HepG2 (cell line): Measurements from ENCODE around the gene RPL11. TPM values are rescaled to one million over a fixed set of nuclear protein-coding genes. Genes with fewer than 3 reads are reported as not detected.
A peak's percentile ranks its signal among the peaks of the same experiment; 100 is the strongest.

Source experiments
- GFI1 ChIP-seq: sonication (generic); formaldehyde crosslinking; IDR thresholded peaks from 2 replicates; pipeline ENCODE4 v1.5.0; 2020; ENCODE audit warnings: missing genetic modification reagents, mild to moderate bottlenecking, borderline replicate concordance
- GLMP ChIP-seq: sonication (generic); formaldehyde crosslinking; IDR thresholded peaks from 2 replicates; pipeline ENCODE4 v1.9.0; 2021; ENCODE audit warnings: missing genetic modification reagents, mild to moderate bottlenecking, borderline replicate concordance
- IRF1 ChIP-seq: sonication (generic); formaldehyde crosslinking; IDR thresholded peaks from 2 replicates; pipeline ENCODE4 v1.4.0; 2020; ENCODE audit warnings: low read depth, mild to moderate bottlenecking, missing genetic modification reagents
- MAFF ChIP-seq: IDR thresholded peaks from 2 replicates; pipeline ENCODE4 v1.6.1; 2011; ENCODE audit warnings: low read depth, low read length, improper control_type of control experiment
- NAIF1 ChIP-seq: sonication (generic); formaldehyde crosslinking; IDR thresholded peaks from 2 replicates; pipeline ENCODE4 v1.5.0; 2020; ENCODE audit warnings: mild to moderate bottlenecking, missing genetic modification reagents, borderline replicate concordance
- NFE2 ChIP-seq: sonication (generic); formaldehyde crosslinking; IDR thresholded peaks from 2 replicates; pipeline ENCODE4 v1.4.0; 2020; ENCODE audit warnings: missing genetic modification reagents
- SALL1 ChIP-seq: sonication (generic); formaldehyde crosslinking; IDR thresholded peaks from 2 replicates; pipeline ENCODE4 v1.8.0; 2022; ENCODE audit warnings: mild to moderate bottlenecking, missing genetic modification reagents
- ZKSCAN5 ChIP-seq: sonication (generic); formaldehyde crosslinking; IDR thresholded peaks from 2 replicates; pipeline ENCODE4 v1.5.1; 2020; ENCODE audit warnings: mild to moderate bottlenecking, missing genetic modification reagents
- ZMYM3 ChIP-seq: sonication (generic); formaldehyde crosslinking; IDR thresholded peaks from 2 replicates; pipeline ENCODE4 v1.5.1; 2020; ENCODE audit warnings: mild to moderate bottlenecking, missing genetic modification reagents
- ZNF136 ChIP-seq: sonication (generic); formaldehyde crosslinking; IDR thresholded peaks from 2 replicates; pipeline ENCODE4 v1.8.1; 2022; ENCODE audit warnings: low read depth, mild to moderate bottlenecking, moderate library complexity, missing genetic modification reagents
- ZNF549 ChIP-seq: sonication (generic); formaldehyde crosslinking; IDR thresholded peaks from 2 replicates; pipeline ENCODE4 v1.5.0; 2020; ENCODE audit warnings: missing genetic modification reagents
- ZNF614 ChIP-seq: IDR thresholded peaks from 2 replicates; pipeline ENCODE4 v1.6.1; 2018; ENCODE audit warnings: missing biosample characterization, missing genetic modification reagents, inconsistent platforms, borderline replicate concordance
- ZNF788 ChIP-seq: sonication (generic); formaldehyde crosslinking; IDR thresholded peaks from 2 replicates; pipeline ENCODE4 v1.5.0; 2020; ENCODE audit warnings: mild to moderate bottlenecking, missing genetic modification reagents, borderline replicate concordance
- ZSCAN22 ChIP-seq: sonication (generic); formaldehyde crosslinking; IDR thresholded peaks from 2 replicates; pipeline ENCODE4 v1.4.0; 2020; ENCODE audit warnings: mild to moderate bottlenecking, missing genetic modification reagents
- polyA plus RNA-seq, 8 experiments: library from polyadenylated mRNA; depleted of rRNA in 3 of 8; stranded (reverse) in 7 of 8; unstranded in 1 of 8; fragments of >200 nt; fragmentation: Illumina TruSeq in 4 of 8; extraction: Trizol in 4 of 8; gene quantifications; 2 replicates each; pipeline versions ENCODE4 v1.2.1 to v1.2.3, GENCODE V29; 2011 to 2016; ENCODE audit warnings: low read depth in 4 of 8, missing spikeins in 1 of 8, mixed read lengths in 1 of 8; ENCODE audit not compliant: insufficient read depth in 1 of 8
- total RNA-seq, 5 experiments: library from RNA; depleted of rRNA; stranded (reverse); fragments of >200 nt; fragmentation: Illumina TruSeq; extraction: Trizol; gene quantifications; 2 replicates each; pipeline ENCODE4 v1.2.3, GENCODE V29; 2016; ENCODE audit warnings: low read depth in 1 of 5
- TF ChIP-seq, protein P1 (sequence below), 2 experiments: fragments of 450-650 bp in 1 of 2; sonication (generic) in 1 of 2; formaldehyde crosslinking in 1 of 2; IDR thresholded peaks; 2 replicates each; pipeline versions ENCODE4 v1.6.1 to v1.8.0; 2016 to 2022; ENCODE audit warnings: antibody characterized with exemption in 1 of 2, mild to moderate bottlenecking in 1 of 2, missing genetic modification reagents in 1 of 2
- TF ChIP-seq, protein P2 (sequence below): IDR thresholded peaks from 2 replicates; pipeline ENCODE4 v1.6.1; 2016; ENCODE audit warnings: low read depth, control low read depth

RPL11 gene
- total and polyA plus RNA-seq, 2 of the 13 experiments (the other 11 are each of a cell fraction or from before 2014, with no cell fraction given): 1,682 to 2,010 TPM

DNA sequence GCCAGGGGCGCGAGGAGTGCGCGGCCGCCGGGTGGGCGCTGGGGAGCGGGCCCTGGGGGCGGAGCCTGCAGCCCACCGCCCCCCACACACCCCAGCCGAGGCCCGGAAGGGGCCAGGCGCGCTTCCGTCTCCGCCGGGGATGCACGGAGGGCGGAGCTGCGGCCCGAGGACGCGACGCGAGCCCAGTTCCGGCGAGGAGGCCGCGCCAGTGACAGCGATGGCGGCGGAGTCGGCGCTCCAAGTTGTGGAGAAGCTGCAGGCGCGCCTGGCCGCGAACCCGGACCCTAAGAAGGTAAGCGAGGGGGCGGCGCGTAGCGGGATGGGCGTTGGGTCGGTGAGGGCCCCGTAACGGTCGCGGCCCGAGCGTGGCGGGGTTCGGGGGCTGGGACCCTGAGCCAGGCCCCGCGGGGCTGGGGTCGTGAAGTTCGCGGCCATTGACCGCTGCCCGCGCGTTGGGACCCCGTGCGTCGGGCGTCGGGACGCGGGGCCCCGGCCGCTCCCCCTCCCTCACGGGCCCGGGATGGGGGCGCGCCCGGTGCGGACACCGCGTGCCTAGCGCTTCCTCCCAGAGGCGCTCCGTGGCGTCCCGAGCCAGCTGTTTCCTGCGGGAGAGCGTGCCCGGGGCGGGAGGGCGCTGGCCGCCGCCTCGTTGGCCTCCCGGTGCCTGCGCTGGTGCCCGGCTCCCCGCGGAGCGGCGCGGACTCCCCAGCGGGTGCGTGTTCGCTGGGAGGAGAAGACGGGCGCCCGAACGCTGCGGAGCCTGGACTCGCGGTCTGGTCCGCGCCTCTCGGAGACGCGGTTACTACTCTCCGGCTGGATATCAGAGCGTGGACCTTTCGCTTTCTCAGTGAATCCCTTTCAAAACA is 51.9 kb downstream of the RPL11 start, which contains the start of gene ELOA (continued):
- TF ChIP-seq, protein P1, sequence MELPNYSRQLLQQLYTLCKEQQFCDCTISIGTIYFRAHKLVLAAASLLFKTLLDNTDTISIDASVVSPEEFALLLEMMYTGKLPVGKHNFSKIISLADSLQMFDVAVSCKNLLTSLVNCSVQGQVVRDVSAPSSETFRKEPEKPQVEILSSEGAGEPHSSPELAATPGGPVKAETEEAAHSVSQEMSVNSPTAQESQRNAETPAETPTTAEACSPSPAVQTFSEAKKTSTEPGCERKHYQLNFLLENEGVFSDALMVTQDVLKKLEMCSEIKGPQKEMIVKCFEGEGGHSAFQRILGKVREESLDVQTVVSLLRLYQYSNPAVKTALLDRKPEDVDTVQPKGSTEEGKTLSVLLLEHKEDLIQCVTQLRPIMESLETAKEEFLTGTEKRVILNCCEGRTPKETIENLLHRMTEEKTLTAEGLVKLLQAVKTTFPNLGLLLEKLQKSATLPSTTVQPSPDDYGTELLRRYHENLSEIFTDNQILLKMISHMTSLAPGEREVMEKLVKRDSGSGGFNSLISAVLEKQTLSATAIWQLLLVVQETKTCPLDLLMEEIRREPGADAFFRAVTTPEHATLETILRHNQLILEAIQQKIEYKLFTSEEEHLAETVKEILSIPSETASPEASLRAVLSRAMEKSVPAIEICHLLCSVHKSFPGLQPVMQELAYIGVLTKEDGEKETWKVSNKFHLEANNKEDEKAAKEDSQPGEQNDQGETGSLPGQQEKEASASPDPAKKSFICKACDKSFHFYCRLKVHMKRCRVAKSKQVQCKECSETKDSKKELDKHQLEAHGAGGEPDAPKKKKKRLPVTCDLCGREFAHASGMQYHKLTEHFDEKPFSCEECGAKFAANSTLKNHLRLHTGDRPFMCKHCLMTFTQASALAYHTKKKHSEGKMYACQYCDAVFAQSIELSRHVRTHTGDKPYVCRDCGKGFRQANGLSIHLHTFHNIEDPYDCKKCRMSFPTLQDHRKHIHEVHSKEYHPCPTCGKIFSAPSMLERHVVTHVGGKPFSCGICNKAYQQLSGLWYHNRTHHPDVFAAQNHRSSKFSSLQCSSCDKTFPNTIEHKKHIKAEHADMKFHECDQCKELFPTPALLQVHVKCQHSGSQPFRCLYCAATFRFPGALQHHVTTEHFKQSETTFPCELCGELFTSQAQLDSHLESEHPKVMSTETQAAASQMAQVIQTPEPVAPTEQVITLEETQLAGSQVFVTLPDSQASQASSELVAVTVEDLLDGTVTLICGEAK (IDR thresholded peaks at IDR 0.05): no peak
- TF ChIP-seq, protein P1 (CRISPR knock-in tag; IDR thresholded peaks at IDR 0.05): peak; percentile 66; the same call in 1 of the 2 replicates
- TF ChIP-seq GFI1 (CRISPR knock-in tag) (no peak), ZNF788 (CRISPR knock-in tag) (no peak; the same call in 1 of the 2 replicates), IRF1 (no peak), NAIF1 (CRISPR knock-in tag) (no peak), NFE2 (CRISPR knock-in tag) (no peak), GLMP (CRISPR knock-in tag) (no peak), ZMYM3 (CRISPR knock-in tag) (no peak), SALL1 (peak; percentile 77), ZNF549 (no peak), ZNF614 (CRISPR knock-in tag) (no peak), ZKSCAN5 (CRISPR knock-in tag) (0 out of 2 replicates have a peak, but pooled peaks have one; percentile 29), ZNF136 (CRISPR knock-in tag) (no peak), MAFF (no peak), ZSCAN22 (CRISPR knock-in tag) (no peak)
- TF ChIP-seq, protein P2, sequence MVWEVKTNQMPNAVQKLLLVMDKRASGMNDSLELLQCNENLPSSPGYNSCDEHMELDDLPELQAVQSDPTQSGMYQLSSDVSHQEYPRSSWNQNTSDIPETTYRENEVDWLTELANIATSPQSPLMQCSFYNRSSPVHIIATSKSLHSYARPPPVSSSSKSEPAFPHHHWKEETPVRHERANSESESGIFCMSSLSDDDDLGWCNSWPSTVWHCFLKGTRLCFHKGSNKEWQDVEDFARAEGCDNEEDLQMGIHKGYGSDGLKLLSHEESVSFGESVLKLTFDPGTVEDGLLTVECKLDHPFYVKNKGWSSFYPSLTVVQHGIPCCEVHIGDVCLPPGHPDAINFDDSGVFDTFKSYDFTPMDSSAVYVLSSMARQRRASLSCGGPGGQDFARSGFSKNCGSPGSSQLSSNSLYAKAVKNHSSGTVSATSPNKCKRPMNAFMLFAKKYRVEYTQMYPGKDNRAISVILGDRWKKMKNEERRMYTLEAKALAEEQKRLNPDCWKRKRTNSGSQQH (CRISPR knock-in tag): no peak
